ENCODE measurements around the gene RPS6KB2.
"Not testable (repeated sequence)": the region's sequence is repeated elsewhere in the genome, so short reads cannot be mapped to it uniquely, and the experiment has no call there.

Gene RPS6KB2

DNA sequence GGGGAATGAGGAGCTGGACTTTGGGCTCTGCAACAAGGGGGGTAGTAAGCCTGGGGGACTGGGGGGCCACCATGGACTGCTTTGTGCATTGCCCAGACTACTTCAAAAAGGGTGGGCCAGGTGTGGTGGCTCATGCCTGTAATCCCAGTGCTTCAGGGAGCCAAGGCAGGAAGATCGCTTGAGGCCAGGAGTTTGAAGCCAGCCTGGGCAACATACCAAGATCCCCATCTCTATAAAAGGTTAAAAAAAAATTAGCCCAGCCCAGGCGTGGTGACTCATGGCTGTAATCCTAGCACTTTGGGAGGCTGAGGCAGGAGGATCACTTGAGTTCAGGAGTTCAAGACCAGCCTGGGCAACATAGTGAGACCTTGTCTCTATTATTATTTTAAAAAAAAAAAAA lies 37.2 kb downstream of the RPS6KB2 start:
- FAIRE-seq; DNase-seq (ENCODE audit: low spot score): not testable (repeated sequence)

DNA sequence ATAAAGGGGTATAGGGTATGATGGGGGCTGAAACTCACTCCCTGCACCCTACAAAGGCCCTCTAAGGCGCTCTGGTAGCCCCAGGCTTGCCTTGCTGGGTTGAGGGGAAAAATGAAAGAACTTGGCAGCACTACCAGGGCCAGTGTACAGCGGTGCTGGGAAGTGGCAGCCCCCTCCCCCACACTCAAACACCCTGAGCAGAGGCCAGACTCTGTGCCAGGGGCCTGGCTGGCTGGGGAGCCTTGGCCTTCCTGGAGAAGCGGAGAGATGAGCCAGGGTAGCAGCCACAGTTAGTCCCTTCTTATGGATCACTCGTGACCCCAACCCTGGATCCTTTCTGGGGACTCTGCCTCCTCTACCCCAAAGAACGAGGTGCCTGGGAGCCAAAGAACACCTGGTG lies 38.1 kb downstream of the RPS6KB2 start:
- FAIRE-seq (no peak), DNase-seq (ENCODE audit: low spot score) (no peak)

GRCh38 chr11:67466962-67467771 lies 38.9 kb downstream of the RPS6KB2 start:
- FAIRE-seq (no peak), DNase-seq (ENCODE audit: low spot score) (no peak)

DNA sequence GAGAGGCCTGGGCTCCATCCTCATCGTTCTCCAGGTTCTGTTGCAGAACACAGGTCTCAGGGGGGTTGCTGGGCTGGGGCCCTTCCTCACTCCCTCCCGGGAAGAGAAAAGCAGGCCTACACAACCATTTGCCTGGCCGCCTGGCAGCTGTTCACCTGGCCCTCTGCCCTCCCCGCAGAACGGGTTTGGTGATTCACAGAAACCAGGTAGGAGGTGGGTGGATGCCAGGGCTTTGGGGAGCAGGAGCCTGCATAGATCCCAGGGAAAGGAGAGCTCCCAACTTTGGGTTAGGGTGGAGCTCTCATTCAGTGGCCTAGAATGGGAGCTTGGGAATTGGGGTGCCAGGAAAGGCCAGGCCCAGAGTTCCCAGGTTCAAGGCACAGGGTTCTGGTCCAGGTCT lies 39.8 kb downstream of the RPS6KB2 start:
- DNase-seq (ENCODE audit: low spot score) (peak; percentile 25), FAIRE-seq (no peak)

DNA sequence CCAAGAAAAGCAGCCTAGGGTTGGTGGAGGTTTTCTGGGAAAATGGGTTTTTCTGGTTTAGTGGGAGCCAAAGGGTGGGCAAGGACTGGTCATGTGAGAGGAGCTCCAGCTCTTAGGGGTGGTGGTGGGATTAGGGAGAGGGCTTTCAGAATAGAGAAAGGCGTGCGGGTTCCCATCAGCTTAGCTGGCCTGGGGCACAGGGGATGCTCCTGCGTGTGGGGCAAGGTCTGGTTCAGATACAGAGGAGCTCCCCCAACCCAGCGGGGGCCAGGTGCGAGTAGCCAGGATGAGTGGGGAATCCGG lies 40.1 kb downstream of the RPS6KB2 start:
- FAIRE-seq (no peak), DNase-seq (ENCODE audit: low spot score) (no peak)

DNA sequence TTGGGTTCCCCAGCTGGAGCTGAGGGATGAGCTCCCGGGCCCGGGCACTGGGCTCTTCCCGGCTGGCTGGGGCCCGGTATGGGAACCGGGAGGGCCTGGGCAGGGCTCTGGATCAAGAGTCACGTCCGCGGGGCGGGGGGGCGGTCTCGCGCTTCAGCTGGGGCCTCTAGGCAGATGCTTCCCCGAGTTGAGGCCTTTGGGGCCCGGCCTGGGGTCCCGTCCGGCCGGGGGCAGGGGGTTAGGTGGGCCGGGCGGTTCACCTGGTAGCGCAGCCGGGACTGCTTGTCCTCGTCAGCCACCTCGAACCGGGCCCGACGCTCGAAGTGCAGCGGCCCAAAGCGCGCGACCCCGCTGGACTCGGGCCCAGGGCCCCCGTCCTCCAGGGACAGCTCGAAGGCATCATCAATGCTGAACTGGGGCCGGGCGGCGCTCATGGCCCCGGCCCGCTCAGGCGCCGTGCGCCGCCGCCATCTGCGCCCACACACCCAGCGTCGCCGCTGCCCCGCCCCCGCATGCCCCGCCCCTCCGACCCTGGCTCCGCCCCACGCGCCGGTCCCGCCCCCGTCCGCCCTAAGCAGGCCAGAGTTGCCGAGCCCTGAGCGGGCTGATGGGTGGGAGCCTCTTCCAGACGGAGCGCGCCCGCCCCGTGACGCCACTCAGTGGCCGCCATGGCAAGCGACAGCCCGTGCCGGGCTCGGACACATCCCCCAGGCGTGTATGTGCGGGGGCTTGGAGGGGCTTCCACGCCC lies 40.6 kb downstream of the RPS6KB2 start, which contains the start of gene TMEM134:
TMEM134 (minus strand) TSS at position 493 of the 749 bp plus-strand sequence; CDS start at position 434, 59 bp downstream.
- FAIRE-seq, result peak; percentile 87
- peak; percentile 98 for DNase-seq (ENCODE audit: low spot score)

- FAIRE-seq (no peak), DNase-seq (ENCODE audit: low spot score) (no peak)
Observed at GRCh38 chr11:67469508-67469811, 41.2 kb downstream of the RPS6KB2 start.

DNA sequence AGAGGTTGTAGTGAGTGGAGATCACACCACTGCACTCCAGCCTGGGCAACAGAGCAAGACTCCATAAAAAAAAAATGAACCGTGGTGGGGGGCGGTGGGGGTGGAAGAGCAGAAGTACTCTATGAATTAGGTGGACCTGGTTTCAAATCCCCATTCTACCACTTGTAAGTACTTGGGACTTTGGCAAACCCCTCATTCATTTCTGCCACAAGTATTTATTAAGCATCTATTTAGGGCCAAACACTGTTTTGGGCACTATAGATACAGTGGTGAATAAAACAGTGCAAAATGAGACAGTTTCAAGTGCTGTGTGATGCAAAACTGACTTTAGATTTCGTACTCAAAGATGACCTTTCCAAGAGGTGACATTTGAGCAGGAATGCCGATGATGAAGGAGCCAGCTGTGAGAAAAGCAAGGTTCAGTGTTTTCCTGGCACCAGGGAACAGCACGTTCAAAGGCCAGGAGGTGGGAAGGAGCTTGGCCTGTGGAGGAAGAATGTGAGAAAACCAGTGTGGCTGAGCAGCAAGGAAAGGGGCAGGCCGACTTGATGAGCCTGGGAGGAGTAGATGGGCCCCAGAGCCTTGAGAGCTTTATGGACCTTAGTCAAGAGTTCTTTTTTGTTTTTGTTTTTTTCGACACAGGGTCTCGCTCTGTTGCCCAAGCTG lies 42.2 kb downstream of the RPS6KB2 start:
- FAIRE-seq (no peak), DNase-seq (ENCODE audit: low spot score) (no peak)

DNA sequence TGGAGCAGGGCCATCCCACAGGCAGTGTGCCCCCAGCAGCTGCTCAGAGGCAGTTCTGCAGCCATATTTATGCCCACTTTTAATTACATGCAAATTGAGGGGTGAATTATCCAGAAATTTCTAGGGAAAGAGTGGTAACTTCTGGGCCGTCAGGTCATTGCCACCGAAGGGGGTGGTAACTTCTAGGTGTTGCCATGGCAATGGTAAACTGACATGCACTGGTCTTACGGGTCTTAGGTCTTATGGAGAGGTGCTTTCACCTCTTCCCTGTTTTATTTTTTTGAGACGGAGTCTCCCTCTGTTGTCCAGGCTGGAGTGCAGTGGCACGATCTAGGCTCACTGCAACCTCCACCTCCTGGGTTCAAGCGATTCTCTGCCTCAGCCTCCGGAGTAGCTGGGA lies 44.6 kb downstream of the RPS6KB2 start:
- no peak for FAIRE-seq

GRCh38 chr11:67476692-67477091 lies 48.4 kb downstream of the RPS6KB2 start:
- DNase-seq (ENCODE audit: low spot score); FAIRE-seq: not testable (repeated sequence)

More for the DNA sequence above, 44.6 kb downstream of the RPS6KB2 start:
- DNase-seq (ENCODE audit: low spot score), result no peak

GRCh38 chr11:67477344-67478050 lies 49.2 kb downstream of the RPS6KB2 start:
- not testable (repeated sequence) for DNase-seq (ENCODE audit: low spot score); FAIRE-seq

DNA sequence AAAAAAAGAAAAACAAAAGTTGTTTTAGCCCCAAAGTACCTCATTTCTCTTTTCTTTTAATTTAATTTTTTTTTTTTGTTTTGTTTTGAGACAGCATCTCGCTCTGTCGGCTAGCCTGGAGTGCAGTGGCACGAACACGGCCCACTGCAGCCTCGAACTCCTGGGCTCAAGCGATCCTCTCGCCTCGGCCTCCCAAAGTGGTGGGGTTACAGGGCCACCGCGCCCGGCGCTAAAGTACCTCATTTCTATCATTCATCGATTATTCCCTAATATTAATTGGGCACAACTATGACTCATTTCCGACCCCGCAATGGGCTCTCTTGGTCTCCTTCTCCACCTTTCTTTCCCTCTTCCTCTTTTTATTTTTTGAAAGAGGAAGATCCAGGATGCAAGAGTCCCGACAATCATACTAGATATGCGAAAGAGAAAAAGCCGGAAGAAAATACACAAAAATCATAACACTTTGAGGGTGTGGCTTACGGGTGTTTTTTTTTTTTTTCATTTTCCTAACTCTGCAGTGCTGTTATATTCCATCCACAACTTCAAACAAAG lies 54.1 kb downstream of the RPS6KB2 start:
- DNase-seq (ENCODE audit: low spot score) (peak; percentile 19), FAIRE-seq (no peak)

DNA sequence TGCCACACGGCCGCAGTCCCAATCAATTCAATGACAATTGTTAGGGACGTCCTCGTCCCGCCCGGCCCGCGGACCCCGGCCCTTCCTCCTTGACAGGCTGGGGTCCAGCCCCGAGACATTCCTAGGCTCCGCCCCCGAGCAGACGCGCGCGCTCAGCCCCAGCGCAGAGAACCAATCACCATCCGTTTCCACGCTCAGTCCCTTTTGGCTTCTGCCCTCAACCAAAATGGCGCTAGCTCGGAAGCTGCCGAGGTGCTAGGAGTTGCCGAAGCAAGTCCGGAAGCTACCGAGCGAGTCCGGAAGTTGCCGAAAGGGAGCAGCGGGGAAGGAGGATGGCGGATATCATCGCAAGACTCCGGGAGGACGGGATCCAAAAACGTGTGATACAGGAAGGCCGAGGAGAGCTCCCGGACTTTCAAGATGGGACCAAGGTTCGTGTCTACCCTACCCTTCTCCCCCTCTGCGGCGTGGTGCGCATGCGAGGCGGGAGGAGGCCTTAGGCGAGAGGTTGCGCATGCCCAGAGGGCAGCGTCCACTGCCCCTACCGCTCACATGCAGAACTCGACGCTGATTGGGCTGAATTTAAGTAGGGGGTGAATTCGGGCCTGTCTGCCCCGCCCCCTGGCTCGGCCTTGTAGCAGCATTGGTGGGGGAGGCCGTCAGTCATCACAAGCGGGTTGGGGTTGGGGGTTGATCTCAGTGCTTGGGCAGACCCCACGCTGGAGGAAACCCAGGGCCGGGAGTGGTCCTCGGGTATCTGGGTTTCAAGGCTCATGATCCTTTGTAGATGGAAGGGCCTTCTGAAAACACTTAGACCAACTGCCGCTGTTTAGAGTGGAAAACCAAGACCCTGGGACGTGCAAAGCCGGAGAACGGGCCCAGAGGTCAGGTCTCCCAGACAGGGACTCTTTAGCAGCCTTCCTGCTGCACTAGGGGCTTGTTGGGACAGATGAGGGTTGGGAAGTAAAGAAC lies 54.8 kb downstream of the RPS6KB2 start, which contains the start of gene AIP:
AIP (plus strand) TSS at position 200 of the 972 bp plus-strand sequence; CDS start at position 333, 133 bp downstream.
- FAIRE-seq, result no peak

GRCh38 chr11:67483831-67484665 lies 55.8 kb downstream of the RPS6KB2 start:
- no peak for DNase-seq (ENCODE audit: low spot score)
- no peak for FAIRE-seq

More for the DNA sequence above, 54.8 kb downstream of the RPS6KB2 start, which contains the start of gene AIP:
- peak; percentile 98 for DNase-seq (ENCODE audit: low spot score)

GRCh38 chr11:67484847-67485311 lies 56.6 kb downstream of the RPS6KB2 start:
- DNase-seq (ENCODE audit: low spot score) (no peak), FAIRE-seq (no peak)
